Measurements from ENCODE around the gene PTOV1. TPM values are rescaled to one million over a fixed set of nuclear protein-coding genes. Genes with fewer than 3 reads are reported as not detected.

Gene PTOV1
- total and polyA plus RNA-seq, 4 donors, result 38.0 to 52.3 (median 41.3) TPM

DNA sequence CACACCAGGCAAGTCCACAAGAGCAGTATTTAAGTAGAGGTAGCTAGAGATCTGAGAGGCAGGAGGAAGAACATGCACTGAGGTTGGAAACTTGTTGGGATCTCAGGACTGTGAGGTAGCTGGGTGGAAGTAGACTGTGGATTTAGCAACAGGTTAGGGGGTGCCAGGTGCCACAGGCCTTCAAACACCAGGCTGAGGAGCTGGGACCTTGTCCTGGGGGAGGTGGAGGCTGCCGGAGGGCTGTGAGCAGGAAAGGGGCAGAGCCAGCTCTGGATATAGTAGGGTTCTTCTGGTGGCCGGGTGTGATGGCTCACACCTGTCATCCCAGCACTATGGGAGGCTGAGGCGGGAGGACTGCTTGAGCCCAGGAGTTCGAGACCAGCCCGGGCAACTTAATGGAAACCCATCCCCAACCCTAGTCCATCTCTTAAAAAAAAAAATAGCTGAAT is 41.0 kb upstream of the PTOV1 start:
- H3K9ac ChIP-seq (ENCODE audit: low read depth in 1 of 2, low read length in 2 of 2), result peak overlapping the region in 1 of 2 donors; percentile 30
- peak overlapping the region; percentile 73 to 77 for H3K27ac ChIP-seq (ENCODE audit: low read depth in 1 of 2, low read length in 2 of 2)
- no peak for DNase-seq (ENCODE audit: low spot score)
- peaks cover 0 to 12% (median 4%) of the 10 kb centered on the region in 4 donors for H3K36me3 ChIP-seq (ENCODE audit: control insufficient read depth in 4 of 4, insufficient read depth in 3 of 4, low read depth in 1 of 4, low read length in 3 of 4)
- H3K4me3 ChIP-seq (ENCODE audit: low read depth in 1 of 3, low read length in 3 of 3), result no peak overlapping the region
- 95% methylated on average over 5 of the region's 5 CpGs for WGBS
- H3K27me3 ChIP-seq (ENCODE audit: control insufficient read depth in 4 of 4, insufficient read depth in 4 of 4, low read length in 3 of 4), result no peaks in the 10 kb centered on the region
- H3K4me1 ChIP-seq (ENCODE audit: control insufficient read depth in 4 of 4, insufficient read depth in 4 of 4, low read length in 3 of 4), result peaks cover 1 to 27% (median 16%) of the 10 kb centered on the region in 4 donors
- no peaks in the 10 kb centered on the region for H3K9me3 ChIP-seq (ENCODE audit: control insufficient read depth in 4 of 4, low read length in 3 of 4)
- TF ChIP-seq GABPA (IDR thresholded peaks at IDR 0.05 in 1 of 2, conservative IDR thresholded peaks at IDR 0.05 in 1 of 2) (no peak), HNF4G (IDR thresholded peaks at IDR 0.05) (no peak), EGR1 (IDR thresholded peaks at IDR 0.05; ENCODE audit: low read depth in 2 of 2) (no peak), SP1 (IDR thresholded peaks at IDR 0.05) (no peak), FOXA1 (IDR thresholded peaks at IDR 0.05) (no peak), YY1 (IDR thresholded peaks at IDR 0.05) (no peak), RAD21 (IDR thresholded peaks at IDR 0.05) (no peak), JUND (IDR thresholded peaks at IDR 0.05) (no peak)
- TF ChIP-seq, protein P1, sequence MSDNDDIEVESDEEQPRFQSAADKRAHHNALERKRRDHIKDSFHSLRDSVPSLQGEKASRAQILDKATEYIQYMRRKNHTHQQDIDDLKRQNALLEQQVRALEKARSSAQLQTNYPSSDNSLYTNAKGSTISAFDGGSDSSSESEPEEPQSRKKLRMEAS (IDR thresholded peaks at IDR 0.05), result no peak
- TF ChIP-seq, protein P2, sequence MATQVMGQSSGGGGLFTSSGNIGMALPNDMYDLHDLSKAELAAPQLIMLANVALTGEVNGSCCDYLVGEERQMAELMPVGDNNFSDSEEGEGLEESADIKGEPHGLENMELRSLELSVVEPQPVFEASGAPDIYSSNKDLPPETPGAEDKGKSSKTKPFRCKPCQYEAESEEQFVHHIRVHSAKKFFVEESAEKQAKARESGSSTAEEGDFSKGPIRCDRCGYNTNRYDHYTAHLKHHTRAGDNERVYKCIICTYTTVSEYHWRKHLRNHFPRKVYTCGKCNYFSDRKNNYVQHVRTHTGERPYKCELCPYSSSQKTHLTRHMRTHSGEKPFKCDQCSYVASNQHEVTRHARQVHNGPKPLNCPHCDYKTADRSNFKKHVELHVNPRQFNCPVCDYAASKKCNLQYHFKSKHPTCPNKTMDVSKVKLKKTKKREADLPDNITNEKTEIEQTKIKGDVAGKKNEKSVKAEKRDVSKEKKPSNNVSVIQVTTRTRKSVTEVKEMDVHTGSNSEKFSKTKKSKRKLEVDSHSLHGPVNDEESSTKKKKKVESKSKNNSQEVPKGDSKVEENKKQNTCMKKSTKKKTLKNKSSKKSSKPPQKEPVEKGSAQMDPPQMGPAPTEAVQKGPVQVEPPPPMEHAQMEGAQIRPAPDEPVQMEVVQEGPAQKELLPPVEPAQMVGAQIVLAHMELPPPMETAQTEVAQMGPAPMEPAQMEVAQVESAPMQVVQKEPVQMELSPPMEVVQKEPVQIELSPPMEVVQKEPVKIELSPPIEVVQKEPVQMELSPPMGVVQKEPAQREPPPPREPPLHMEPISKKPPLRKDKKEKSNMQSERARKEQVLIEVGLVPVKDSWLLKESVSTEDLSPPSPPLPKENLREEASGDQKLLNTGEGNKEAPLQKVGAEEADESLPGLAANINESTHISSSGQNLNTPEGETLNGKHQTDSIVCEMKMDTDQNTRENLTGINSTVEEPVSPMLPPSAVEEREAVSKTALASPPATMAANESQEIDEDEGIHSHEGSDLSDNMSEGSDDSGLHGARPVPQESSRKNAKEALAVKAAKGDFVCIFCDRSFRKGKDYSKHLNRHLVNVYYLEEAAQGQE (IDR thresholded peaks at IDR 0.05), result no peak

DNA sequence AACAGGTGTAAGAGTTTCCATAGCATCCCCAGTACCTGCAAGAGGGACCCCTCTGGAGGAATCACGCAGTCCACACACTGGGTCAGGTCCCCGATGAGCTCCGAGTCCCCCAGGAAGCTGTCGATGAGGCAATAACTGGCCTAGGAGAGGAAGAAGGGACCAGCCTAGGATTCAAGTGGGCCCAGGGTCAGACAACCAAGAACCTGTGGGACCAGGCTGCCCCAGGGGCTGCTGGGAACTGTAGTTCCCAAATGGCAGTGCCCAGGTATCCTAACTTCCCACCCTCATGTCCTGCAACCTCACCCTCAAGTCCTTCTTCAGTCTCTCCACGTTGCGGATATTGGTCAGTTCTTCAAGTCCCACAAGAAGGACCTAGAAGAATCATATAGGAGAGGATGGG is 39.6 kb upstream of the PTOV1 start:
- H3K4me1 ChIP-seq (ENCODE audit: control insufficient read depth in 4 of 4, insufficient read depth in 4 of 4, low read length in 3 of 4), result peaks cover 1 to 27% (median 16%) of the 10 kb centered on the region in 4 donors
- H3K36me3 ChIP-seq (ENCODE audit: control insufficient read depth in 4 of 4, insufficient read depth in 3 of 4, low read depth in 1 of 4, low read length in 3 of 4), result peaks cover 0 to 6% (median 2%) of the 10 kb centered on the region in 4 donors
- DNase-seq (ENCODE audit: low spot score), result no peak
- no peak overlapping the region for H3K9ac ChIP-seq (ENCODE audit: low read depth in 1 of 2, low read length in 2 of 2)
- H3K27me3 ChIP-seq (ENCODE audit: control insufficient read depth in 4 of 4, insufficient read depth in 4 of 4, low read length in 3 of 4), result no peaks in the 10 kb centered on the region
- TF ChIP-seq, protein P2 (IDR thresholded peaks at IDR 0.05), result no peak
- TF ChIP-seq TAF1 (conservative IDR thresholded peaks at IDR 0.05) (no peak), GABPA (IDR thresholded peaks at IDR 0.05 in 1 of 2, conservative IDR thresholded peaks at IDR 0.05 in 1 of 2) (no peak), FOXA1 (IDR thresholded peaks at IDR 0.05) (no peak), EGR1 (IDR thresholded peaks at IDR 0.05; ENCODE audit: low read depth in 2 of 2) (no peak), HNF4G (IDR thresholded peaks at IDR 0.05) (no peak), HNF4A (conservative IDR thresholded peaks at IDR 0.05) (no peak), SP1 (IDR thresholded peaks at IDR 0.05) (no peak), FOXA2 (IDR thresholded peaks at IDR 0.05) (no peak), RXRA (IDR thresholded peaks at IDR 0.05) (no peak), RAD21 (IDR thresholded peaks at IDR 0.05) (no peak), JUND (IDR thresholded peaks at IDR 0.05) (no peak), NR2F2 (IDR thresholded peaks at IDR 0.05) (no peak), YY1 (IDR thresholded peaks at IDR 0.05) (no peak)
- TF ChIP-seq, protein P1 (IDR thresholded peaks at IDR 0.05), result no peak
- TF ChIP-seq, protein P3, sequence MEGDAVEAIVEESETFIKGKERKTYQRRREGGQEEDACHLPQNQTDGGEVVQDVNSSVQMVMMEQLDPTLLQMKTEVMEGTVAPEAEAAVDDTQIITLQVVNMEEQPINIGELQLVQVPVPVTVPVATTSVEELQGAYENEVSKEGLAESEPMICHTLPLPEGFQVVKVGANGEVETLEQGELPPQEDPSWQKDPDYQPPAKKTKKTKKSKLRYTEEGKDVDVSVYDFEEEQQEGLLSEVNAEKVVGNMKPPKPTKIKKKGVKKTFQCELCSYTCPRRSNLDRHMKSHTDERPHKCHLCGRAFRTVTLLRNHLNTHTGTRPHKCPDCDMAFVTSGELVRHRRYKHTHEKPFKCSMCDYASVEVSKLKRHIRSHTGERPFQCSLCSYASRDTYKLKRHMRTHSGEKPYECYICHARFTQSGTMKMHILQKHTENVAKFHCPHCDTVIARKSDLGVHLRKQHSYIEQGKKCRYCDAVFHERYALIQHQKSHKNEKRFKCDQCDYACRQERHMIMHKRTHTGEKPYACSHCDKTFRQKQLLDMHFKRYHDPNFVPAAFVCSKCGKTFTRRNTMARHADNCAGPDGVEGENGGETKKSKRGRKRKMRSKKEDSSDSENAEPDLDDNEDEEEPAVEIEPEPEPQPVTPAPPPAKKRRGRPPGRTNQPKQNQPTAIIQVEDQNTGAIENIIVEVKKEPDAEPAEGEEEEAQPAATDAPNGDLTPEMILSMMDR (IDR thresholded peaks at IDR 0.05; ENCODE audit: low read depth, low read length, missing input control), result no peak
- TF ChIP-seq, protein P4, sequence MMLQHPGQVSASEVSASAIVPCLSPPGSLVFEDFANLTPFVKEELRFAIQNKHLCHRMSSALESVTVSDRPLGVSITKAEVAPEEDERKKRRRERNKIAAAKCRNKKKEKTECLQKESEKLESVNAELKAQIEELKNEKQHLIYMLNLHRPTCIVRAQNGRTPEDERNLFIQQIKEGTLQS (IDR thresholded peaks at IDR 0.05), result no peak
- TF ChIP-seq, protein P5, sequence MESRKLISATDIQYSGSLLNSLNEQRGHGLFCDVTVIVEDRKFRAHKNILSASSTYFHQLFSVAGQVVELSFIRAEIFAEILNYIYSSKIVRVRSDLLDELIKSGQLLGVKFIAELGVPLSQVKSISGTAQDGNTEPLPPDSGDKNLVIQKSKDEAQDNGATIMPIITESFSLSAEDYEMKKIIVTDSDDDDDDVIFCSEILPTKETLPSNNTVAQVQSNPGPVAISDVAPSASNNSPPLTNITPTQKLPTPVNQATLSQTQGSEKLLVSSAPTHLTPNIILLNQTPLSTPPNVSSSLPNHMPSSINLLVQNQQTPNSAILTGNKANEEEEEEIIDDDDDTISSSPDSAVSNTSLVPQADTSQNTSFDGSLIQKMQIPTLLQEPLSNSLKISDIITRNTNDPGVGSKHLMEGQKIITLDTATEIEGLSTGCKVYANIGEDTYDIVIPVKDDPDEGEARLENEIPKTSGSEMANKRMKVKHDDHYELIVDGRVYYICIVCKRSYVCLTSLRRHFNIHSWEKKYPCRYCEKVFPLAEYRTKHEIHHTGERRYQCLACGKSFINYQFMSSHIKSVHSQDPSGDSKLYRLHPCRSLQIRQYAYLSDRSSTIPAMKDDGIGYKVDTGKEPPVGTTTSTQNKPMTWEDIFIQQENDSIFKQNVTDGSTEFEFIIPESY (IDR thresholded peaks at IDR 0.05), result no peak
- H3K4me3 ChIP-seq (ENCODE audit: low read depth in 1 of 3, low read length in 3 of 3), result no peak overlapping the region
- no peak overlapping the region for H3K27ac ChIP-seq (ENCODE audit: low read depth in 1 of 2, low read length in 2 of 2)
- no peaks in the 10 kb centered on the region for H3K9me3 ChIP-seq (ENCODE audit: control insufficient read depth in 4 of 4, low read length in 3 of 4)
- WGBS, result 98% methylated on average over 6 of the region's 6 CpGs
